Fibroblast of skin of back (primary cell): Measurements from ENCODE around the gene C1orf146. TPM values are rescaled to one million over a fixed set of nuclear protein-coding genes. Genes with fewer than 3 reads are reported as not detected.
"Not testable (repeated sequence)": the region's sequence is repeated elsewhere in the genome, so short reads cannot be mapped to it uniquely, and the experiment has no call there.

Source experiments
- DNase-seq: peaks from one replicate; pipeline ENCODE4 v3.0.0-alpha.2; 2013
- polyA plus RNA-seq, 2 experiments: library from polyadenylated mRNA; unstranded; fragments of 120-200 nt; gene quantifications; one replicate each; pipeline ENCODE4 v1.2.1, GENCODE V29; 2013; ENCODE audit not compliant: insufficient read length in 2 of 2

Gene C1orf146, protein sequence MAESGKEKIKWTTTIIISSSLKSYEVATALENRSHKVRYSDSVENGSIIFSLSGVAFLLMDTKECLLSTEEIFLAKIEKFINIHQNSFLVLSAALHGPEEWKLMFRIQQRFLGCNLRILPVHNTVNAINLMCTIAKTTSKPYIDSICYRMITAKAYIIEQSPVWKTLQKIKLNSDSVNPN
- not detected for polyA plus RNA-seq (2013, experiment 1 of 2; ENCODE audit: insufficient read length)
- not detected for polyA plus RNA-seq (2013, experiment 2 of 2; ENCODE audit: insufficient read length)

DNA sequence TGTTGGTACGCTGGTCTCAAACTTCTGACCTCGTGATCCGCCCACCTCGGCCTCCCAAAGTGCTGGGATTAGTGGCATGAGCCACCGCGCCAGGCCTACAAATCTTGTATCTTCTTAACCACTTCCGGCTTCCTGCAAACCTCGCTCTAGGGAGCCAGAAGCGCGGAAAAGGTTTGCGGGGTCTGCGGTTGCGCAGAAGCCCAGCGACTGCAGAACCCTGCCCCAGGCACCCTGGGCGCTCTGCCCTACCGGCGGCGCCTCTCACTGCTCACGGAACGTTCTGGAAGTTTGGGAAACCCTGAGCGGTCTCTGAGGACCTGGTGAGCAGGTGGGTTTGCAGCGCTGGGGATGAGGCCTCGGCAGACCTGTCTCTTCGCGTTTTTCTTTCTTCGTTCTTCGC is at the start of gene C1orf146:
TSS of gene C1orf146 (plus strand) at position 195 of the 400 bp plus-strand sequence. CDS start 13,506 bp downstream, outside the sequence.
- no peak for DNase-seq

DNA sequence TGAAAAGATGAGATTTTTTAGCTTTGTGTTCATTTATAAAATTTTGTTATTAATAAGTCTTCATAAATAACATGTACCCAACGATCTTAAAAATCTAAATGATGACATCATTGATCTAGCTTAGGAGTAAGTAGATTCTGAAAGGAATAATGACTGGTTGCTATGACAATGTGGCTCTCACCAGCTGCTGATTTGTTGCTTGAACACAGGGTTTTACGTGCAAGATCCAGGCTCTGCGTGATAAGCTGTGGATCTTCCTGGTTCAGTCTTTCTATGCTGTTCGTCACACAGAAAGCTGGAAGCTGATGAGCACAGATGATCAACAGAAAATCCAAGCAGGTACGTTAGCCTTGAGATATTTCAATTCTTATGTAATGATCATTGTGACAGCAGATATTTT is 49.1 kb upstream of the C1orf146 start:
- DNase-seq = no peak

DNA sequence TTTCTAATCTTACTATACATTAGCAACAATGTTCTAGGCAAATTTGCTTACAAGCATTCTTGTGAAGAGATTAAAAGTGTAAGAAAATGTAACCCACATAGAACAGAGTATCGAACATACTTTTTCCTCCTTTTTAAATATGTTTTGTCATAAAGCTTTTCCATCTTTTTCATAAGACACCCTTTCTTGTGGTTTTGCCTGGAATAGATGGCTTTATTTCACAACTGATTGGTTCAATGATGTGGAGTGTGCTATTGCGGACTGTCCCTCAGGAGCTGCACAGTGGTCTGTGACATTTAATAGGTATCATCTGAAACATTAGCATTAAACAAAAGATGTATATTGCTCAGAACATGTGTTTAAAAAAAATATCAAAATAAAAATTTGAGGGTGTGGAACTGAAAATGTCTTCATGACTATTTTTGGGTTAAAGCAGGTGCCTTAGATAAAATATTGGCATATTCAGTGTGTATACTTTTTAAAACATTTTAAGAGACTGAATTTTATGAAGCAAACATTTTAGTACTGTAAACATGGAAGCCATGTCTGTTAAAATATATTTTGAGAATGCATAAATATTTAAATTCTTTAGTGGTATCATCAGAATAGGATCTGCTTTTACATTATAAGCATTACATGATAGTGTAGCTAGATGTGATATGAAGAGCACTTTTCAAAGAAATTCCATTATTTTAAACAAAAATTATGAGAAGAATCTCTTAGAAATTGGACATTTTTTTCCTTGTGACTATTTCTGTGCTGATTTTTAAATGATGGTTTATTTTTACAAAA is 48.3 kb upstream of the C1orf146 start:
- no peak for DNase-seq

DNA sequence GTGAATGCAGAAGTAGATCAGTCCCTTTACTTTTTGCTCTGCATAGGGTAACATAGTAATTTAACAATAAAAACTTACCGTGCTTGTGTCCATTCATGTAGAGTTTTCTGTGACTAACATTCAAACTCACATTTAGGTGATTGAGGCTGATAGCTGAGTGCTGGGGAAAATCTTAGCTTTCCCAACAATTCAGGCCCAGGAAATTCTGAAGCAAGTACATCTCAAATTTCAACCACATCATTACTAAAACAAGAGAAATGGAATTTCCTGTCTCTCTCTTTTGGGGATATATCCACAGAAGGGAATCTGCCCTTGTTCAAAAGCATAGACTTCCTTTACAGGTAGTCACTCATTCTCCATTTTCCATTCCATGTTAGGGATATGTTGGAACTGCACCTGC is 33.1 kb upstream of the C1orf146 start:
- peak; percentile 76 for DNase-seq

DNA sequence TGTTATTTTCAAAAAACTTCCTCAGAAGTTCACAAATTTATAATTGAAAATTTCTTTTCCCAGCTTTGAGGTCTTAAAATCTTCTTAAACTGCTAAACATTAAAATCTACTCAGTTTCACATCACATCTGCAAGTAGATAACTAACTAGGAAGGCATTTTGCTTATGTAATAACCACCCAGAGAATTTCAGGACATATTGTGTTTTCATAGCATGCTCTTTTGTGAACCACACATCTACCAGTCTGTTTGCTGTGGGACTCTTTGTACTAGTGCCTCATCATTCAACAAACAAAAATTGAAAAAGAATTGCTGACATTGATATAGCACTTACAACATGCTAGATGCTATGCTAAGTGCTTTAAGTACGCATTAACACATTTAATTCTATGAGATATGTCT is 31.6 kb upstream of the C1orf146 start:
- DNase-seq = peak; percentile 29

DNA sequence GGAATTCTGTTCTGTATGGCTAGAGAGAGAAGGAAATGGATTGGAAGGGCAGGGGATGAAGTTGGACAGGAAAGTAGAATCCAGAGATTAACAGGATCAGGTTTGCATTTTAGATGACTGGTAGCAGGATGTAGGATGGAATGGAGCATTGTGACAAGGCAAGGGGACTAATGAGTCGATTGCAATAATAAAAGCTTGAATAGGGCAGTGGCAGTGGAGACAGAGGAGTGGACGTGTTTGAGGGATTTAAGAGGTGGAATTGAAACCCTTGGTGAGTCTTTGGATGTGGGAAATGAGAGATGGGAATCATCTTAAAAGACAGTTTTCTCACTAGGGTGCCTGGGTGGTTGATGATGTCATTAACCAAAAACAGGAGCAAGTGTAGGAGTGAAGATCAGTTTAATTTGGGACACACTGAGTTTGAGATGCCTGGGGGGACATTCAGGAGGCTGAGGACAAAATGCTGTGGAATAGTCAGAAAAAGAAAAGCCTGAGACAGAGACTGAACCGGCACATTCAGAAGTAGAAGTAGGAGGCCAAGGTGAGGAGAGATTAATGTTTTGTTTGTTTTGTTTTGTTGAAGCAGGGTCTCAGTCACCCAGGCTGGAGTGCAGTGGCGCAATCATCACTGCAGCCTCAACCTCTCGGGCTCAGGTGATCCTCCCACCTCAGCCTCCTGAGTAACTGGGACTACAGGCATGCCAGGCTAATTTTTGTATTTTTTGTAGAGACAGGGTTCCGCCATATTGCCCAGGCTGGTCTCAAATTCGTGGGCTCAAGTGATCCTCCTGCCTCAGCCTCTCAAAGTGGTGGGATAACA is 29.1 kb upstream of the C1orf146 start:
- no peak for DNase-seq

DNA sequence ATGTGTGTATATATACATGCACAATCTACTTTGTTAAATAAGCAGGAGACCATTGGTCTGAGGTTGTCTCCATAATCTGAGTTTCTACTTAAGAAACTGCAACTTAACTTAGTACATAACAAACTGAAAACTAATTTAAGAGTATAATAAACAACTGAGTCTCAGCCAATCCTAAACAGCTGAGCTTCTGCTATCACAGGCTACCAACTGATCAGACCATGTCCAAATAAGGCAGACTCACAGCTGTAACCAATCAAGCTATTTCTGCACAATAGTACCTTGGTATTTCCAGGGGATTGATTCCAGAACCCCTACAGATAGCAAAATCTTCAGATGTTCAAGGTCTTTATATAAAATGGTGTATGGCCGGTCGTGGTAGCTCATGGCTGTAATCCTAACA is 26.0 kb upstream of the C1orf146 start:
- DNase-seq = no peak

DNA sequence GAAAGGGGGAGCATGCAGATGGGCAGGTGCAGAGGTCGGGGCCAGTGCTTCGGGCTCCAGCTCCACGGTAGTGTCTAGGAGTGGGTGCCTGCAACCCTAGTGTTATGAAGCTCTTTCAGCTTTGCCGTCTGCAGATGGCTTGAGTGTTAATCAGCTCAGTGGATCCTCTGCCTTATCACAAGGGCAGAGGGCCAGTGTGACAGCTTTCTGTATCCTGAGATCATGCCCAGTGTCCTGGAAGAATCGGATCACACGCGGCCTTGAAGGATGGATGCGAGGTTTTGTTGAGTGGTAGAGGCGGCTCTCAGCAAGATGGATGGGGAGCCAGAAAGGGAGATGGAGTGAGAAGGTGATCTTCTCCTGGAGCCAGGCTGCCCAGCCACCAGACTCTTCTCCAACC is 25.5 kb upstream of the C1orf146 start:
- no peak for DNase-seq

DNA sequence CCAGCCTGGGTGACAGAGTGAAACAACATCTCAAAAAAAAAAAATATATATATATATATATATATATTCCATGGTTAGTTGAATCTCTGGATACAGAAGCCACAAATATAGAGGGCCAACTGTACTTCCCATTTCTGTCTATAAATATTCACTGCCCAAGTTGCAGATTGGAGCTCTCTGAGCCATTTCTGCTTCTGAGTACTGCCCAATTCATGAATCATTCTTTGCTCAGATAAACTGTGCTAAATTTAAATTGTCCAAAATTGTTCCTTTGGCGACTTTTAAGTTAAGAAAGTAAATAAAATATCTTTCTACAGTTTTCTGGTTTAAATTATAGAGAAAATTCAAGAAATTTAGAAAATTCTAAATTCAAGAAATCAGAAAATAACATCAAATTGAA is 23.2 kb upstream of the C1orf146 start:
- DNase-seq = no peak

DNA sequence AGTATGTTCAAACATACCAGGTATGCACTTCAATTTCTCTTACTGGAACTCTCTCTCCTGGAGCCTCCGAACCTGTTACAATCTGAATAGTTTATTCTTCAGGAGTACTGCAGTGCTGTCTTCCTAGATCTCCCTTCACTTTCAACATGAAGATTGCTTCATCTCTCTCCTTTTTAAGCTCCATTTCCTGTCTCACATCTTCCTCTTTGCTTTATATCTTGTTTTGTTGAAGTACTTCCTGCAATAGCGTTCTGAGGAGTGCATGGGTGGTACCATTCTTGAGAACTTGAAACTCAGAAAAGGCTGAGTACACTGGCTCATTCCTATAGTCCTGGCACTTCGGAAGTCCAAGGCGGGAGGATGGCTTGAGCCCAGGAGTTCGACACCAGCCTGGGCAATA is 15.7 kb upstream of the C1orf146 start:
- DNase-seq = no peak

DNA sequence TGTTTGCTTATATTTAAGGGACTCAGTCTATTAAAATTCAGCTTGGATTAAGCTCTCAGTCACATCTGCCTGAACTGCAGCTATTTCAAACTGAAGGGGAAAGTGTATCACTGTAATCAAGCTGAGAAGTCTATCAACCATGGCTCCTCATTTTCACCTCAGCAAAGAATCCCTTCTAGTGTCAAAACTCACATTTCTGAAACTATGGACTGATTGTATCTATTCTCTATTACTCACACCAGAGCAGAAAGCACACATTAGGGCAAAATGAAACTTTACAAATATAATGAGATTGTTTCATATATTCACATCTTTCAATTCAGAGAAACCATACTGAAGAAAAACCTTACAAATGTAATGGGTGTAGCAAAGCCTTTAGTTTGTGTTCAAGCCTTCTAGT is 14.6 kb upstream of the C1orf146 start:
- DNase-seq = no peak

DNA sequence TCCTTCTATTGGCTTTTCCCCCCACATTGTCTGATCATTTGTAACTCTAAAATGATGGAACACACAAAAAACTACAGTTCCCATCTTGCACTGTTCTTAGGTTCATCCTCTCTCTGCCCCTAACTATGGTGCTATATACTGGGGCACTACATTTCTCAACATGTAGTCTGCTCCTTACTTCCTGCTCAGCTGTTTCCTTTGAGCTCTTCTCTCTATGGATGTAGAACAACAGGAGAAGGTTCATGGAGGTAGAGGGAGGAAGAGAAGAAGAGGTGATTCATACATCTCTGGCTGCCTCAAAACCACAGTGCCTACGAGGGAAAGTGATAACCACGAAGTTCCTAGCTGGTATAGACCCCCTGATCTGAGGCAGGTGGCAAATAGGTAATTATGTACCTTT is 7.0 kb upstream of the C1orf146 start:
- peak; percentile 35 for DNase-seq

DNA sequence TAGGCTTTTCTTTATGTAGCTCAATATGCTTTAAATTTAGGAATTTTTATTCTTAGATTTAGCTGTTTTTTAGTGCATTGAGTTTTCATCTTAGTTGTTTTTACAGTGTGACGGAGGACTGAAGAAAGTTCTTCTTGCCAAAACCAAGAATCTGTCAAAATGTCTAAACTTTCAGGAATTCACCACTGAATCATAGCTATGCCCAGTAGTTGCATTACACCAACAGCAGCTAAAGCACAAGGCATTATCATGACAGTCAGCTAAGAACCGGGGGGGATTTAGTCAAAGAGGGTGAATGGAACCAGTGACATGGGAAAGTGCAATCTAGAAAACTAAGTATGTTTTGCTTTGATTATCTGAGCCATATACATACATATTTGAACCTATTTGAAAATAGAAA is 6.5 kb upstream of the C1orf146 start:
- DNase-seq = peak; percentile 78

DNA sequence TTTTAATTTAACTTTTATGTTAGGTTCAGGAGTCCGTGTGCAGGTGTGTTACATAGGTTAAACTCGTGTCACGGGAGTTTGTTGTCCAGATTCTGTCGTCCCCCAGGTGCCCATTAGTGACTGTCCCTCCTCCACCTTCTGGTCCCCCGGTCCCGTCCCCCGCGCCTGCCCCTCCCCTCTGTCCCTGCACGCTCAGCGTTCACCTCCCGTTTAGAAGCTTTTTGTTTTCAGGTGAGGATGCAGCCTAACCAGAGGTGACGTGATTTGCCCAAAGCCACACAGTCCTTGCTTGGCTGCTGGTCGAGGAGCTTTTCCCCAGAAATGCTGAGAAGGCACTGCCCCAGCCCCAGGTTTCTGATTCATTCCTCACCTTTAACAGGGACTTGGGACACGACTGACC is 844 bp downstream of the C1orf146 start:
- no peak for DNase-seq

DNA sequence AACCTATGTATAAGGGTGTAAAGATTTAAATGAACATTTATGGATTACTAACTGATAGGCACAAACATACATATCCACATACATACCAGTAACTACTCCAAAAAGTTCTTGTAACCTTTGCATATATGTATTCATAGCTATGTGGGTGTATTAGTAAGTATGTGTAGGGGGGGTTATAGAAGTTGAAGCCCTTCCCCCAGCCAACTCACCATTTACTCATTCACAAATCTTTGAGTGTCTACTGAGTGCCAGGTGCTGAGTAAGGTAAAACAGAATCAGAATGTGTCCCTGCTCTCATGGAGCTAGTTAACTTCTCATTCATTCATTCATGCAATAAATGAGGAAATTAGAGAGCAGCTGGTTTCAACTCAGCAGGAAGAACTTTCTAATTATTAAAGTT is 1.3 kb downstream of the C1orf146 start:
- no peak for DNase-seq

DNA sequence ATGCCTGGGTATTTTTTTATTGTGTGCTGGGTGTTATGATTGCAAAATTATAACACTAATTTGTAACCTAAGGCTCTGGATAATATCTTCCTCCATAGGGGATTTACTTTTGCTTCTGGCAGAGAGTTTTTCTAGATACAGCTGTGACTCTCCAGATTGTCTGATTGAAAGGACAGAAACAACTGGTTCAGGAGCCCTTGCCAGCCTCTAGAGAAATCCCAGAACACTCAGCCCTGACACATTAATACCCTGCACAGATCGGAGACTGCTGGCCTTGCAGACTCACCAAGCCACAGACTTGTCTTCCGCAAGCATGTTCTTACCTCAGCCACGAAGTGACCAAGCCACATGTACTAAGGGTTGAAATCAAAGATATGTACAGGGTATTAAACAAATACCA is 10.7 kb downstream of the C1orf146 start:
- DNase-seq = no peak

DNA sequence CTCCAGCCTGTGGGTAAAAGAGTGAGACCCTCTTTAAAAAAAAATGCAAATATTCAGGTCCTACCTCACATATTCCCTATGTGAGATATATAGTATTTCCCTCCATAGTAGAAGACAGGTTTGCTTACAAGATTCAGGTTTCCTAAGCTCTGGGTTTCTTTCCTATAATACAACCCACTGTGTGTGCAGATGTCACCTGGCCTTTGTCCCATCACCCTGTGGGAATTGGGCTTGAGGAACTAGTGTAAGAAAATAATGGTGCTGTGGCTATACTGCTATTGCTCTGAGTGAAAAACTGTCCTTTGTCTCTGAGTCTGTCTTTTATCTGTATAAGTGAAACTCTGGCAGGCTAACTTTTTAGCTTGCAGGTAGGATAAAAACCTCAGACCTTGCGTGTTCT is 13.0 kb downstream of the C1orf146 start:
- DNase-seq = no peak

DNA sequence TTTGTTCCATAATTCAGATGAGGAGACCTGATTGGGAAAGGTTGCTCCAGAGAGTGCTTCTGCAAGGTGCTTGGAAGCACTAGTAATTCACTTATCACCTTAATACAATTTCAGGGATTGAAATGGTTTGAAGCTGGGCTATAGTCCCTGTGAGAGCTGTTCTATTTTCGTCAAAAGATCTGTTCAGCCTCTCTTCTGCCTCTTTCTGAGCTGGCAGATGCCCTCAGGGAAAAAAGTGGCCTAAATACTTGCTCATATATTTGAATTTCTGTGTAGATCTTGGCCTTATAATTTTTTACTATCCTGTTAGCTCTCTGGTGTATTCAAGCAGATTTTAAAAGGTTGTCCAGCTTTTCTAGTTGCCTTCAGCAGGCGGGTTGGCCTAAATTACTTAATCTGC is 22.3 kb downstream of the C1orf146 start:
- DNase-seq = no peak

DNA sequence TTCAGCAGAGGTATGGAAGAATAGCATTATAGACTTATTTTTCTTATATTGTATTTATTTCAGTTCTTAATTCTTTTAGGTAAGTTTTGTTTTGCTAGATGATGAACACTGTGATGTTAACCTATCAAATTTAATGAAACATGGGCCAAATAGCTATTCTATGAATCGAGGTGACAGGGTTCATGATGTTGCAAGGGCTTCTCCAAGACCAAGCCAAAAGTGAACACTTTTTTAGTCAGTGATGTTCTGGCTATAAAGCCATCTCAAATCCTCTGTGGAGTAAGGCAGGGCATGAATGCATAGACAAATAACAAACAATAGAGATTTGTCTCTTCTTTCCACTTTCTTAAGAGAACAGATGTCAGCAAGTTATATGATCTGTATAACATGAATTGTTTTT is 26.7 kb downstream of the C1orf146 start:
- no peak for DNase-seq

DNA sequence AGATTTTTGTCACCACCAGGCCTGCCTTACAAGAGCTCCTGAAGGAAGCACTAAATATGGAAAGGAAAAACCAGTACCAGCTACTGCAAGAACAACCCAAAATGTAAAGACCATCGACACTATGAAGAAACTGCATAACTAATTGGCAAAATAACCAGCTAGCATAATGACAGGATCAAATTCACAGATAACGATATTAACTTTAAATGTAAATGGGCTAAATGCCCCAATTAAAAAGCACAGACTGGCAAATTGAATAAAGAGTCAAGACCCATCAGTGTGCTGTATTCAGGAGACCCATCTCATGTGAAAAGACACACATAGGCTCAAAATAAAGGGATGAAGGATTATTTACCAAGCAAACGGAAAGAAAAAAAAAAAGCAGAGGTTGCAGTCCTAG is 37.0 kb downstream of the C1orf146 start:
- DNase-seq = not testable (repeated sequence)

DNA sequence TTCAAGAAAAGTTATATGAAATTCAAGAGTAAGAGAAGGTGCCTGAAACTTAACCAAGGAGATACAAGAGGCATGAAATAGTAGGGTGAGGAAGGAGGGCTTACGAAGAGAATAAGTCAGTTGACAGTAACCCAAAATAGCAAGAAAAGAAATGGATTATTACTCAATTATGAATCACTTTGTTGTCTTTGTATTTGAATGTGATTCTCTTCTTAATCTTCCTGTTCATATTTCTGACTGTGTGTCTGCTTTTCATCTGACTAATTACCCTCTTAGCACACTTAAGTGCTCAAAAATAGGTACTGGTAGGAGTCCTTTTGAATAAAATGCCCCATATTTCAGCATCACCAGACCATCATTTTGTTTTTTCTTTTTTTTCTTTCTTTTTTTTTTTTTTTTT is 41.6 kb downstream of the C1orf146 start:
- peak; percentile 42 for DNase-seq

DNA sequence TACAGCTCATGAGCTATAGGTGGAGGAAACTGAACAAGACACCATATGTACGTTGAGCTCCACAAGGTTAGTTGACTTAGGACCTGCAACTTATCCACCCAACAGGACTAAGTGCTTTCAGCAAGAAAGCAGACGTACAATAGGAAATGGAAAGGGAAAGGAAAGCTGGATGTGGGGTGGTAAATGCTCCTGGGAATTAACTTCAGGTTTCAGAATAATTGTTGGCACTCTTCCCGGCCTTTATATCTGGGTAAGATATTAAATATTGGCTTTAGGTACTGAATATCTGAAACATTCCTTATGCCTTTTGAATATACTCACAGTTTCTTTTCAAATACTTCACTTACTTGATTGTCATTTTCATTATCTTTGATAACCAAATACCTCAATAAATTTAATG is 44.8 kb downstream of the C1orf146 start:
- DNase-seq = no peak

DNA sequence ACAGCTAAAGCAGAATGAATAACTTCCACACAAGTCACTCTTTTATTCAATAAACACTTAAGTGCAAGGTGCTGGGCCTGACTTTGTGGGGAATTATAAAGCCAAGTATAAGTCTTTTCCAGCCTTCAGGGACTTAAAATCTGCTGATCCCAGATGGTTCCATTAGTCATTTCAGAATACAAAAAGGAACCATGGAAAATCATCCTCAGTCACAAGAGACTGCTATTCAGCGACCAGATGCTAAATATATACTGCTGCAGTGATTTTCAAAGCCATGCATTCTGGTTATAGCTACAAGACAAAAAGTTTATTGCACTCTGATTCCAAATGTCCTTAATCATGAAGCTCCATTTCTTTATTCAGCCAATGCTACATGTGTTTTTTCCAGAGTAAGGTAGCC is 55.3 kb downstream of the C1orf146 start:
- DNase-seq = no peak
